ENCODE measurements around the gene MAFG. TPM values are rescaled to one million over a fixed set of nuclear protein-coding genes. Genes with fewer than 3 reads are reported as not detected.

The MAFG gene
- polyA plus RNA-seq, 4 donors: 9.8 to 15.4 (median 11.9) TPM

GRCh38 chr17:81871387-81872230 lies 55.9 kb downstream of the MAFG start:
- peak in 3 of 4 donors; percentile 68 to 79 (median 77) for DNase-seq (ENCODE audit: low read depth in 4 of 4, low spot score in 2 of 4)

- DNase-seq (ENCODE audit: low read depth in 4 of 4, low spot score in 2 of 4): no peak
Observed at GRCh38 chr17:81870981-81871386, 56.6 kb downstream of the MAFG start, which contains the start of gene ARHGDIA. TSS of gene ARHGDIA (minus strand) at chr17:81871337. CDS start at chr17:81869930, 1,407 bp downstream.

- DNase-seq (ENCODE audit: low read depth in 4 of 4, low spot score in 2 of 4): no peak
Observed at GRCh38 chr17:81870131-81870980, 57.2 kb downstream of the MAFG start.

- DNase-seq (ENCODE audit: low read depth in 4 of 4, low spot score in 2 of 4): no peak
Observed at GRCh38 chr17:81869221-81870130, 58.1 kb downstream of the MAFG start.

GRCh38 chr17:81868674-81869220 lies 58.8 kb downstream of the MAFG start:
- DNase-seq (ENCODE audit: low read depth in 4 of 4, low spot score in 2 of 4): no peak

Other genes with a start within 250 kb of the MAFG start
- gene ARL16, start 243.9 kb downstream of the MAFG start, polyA plus RNA-seq (ENCODE audit: insufficient read length in 4 of 4): 10 to 100 TPM; 37.0 to 54.7 (median 45.8) TPM
- 100 to 1,000 TPM in 2 of 4 donors, 10 to 100 TPM in 2; 79.9 to 124 (median 96.4) TPM for gene HGS, start 243.7 kb downstream of the MAFG start, polyA plus RNA-seq (ENCODE audit: insufficient read length in 4 of 4)
- gene MRPL12, start 224.4 kb downstream of the MAFG start, polyA plus RNA-seq (ENCODE audit: insufficient read length in 4 of 4): 10 to 100 TPM; 41.0 to 70.1 (median 51.4) TPM
- 10 to 100 TPM; 11.7 to 22.9 (median 20.5) TPM for gene SLC25A10, start 215.5 kb downstream of the MAFG start, polyA plus RNA-seq (ENCODE audit: insufficient read length in 4 of 4)
- gene GCGR, start 123.6 kb downstream of the MAFG start, polyA plus RNA-seq (ENCODE audit: insufficient read length in 4 of 4): 10 to 100 TPM in 2 of 4 donors, 1 to 10 TPM in 2; 8.6 to 18.5 (median 12.7) TPM
- gene MCRIP1, start 94.4 kb downstream of the MAFG start, polyA plus RNA-seq (ENCODE audit: insufficient read length in 4 of 4): 100 to 1,000 TPM in 2 of 4 donors, 10 to 100 TPM in 2; 69.8 to 134 (median 107) TPM
- gene PPP1R27, start 92.7 kb downstream of the MAFG start, polyA plus RNA-seq (ENCODE audit: insufficient read length in 4 of 4): under 1 TPM; 0.23 to 0.46 (median 0.37) TPM
- gene P4HB, start 67.2 kb downstream of the MAFG start, polyA plus RNA-seq (ENCODE audit: insufficient read length in 4 of 4): 100 to 1,000 TPM; 397 to 434 (median 411) TPM
- 100 to 1,000 TPM; 156 to 249 (median 195) TPM for gene ARHGDIA, start 56.4 kb downstream of the MAFG start, polyA plus RNA-seq (ENCODE audit: insufficient read length in 4 of 4)
- gene ALYREF, start 36.1 kb downstream of the MAFG start, polyA plus RNA-seq (ENCODE audit: insufficient read length in 4 of 4): 100 to 1,000 TPM in 1 of 4 donors, 10 to 100 TPM in 3; 66.6 to 107 (median 76.3) TPM
- 100 to 1,000 TPM in 2 of 4 donors, 10 to 100 TPM in 2; 72.2 to 130 (median 96.2) TPM for gene ANAPC11, start 36.0 kb downstream of the MAFG start, polyA plus RNA-seq (ENCODE audit: insufficient read length in 4 of 4)
- gene NPB, start 25.5 kb downstream of the MAFG start, polyA plus RNA-seq (ENCODE audit: insufficient read length in 4 of 4): 1 to 10 TPM in 1 of 4 donors, under 1 TPM in 3; 0.39 to 1.5 (median 0.52) TPM
- 10 to 100 TPM; 45.7 to 55.9 (median 49.5) TPM for gene PCYT2, start 16.3 kb downstream of the MAFG start, polyA plus RNA-seq (ENCODE audit: insufficient read length in 4 of 4)
- 10 to 100 TPM in 3 of 4 donors, 1 to 10 TPM in 1; 9.6 to 19.6 (median 14.7) TPM for gene SIRT7, start 9.6 kb downstream of the MAFG start, polyA plus RNA-seq (ENCODE audit: insufficient read length in 4 of 4)
- gene PYCR1, start 9.6 kb upstream of the MAFG start, polyA plus RNA-seq (ENCODE audit: insufficient read length in 4 of 4): 10 to 100 TPM; 27.6 to 38.1 (median 31.7) TPM
- under 1 TPM in 3 of 4 donors, not detected in 1; 0.14 to 0.33 (median 0.24) TPM for gene MYADML2, start 19.5 kb upstream of the MAFG start, polyA plus RNA-seq (ENCODE audit: insufficient read length in 4 of 4)
- 1 to 10 TPM; 2.1 to 3.2 (median 2.8) TPM for gene NOTUM, start 33.5 kb upstream of the MAFG start, polyA plus RNA-seq (ENCODE audit: insufficient read length in 4 of 4)
- gene ASPSCR1, start 49.9 kb upstream of the MAFG start, polyA plus RNA-seq (ENCODE audit: insufficient read length in 4 of 4): 10 to 100 TPM; 22.1 to 40.1 (median 35.8) TPM
- gene CENPX, start 95.1 kb upstream of the MAFG start, polyA plus RNA-seq (ENCODE audit: insufficient read length in 4 of 4): 10 to 100 TPM; 36.3 to 49.2 (median 45.1) TPM
- 10 to 100 TPM in 3 of 4 donors, 1 to 10 TPM in 1; 10.0 to 19.6 (median 17.1) TPM for gene LRRC45, start 95.6 kb upstream of the MAFG start, polyA plus RNA-seq (ENCODE audit: insufficient read length in 4 of 4)
- 10 to 100 TPM in 3 of 4 donors, 1 to 10 TPM in 1; 8.6 to 17.0 (median 14.9) TPM for gene RAC3, start 103.9 kb upstream of the MAFG start, polyA plus RNA-seq (ENCODE audit: insufficient read length in 4 of 4)
- 100 to 1,000 TPM in 1 of 4 donors, 10 to 100 TPM in 3; 79.6 to 138 (median 86.5) TPM for gene DCXR, start 110.0 kb upstream of the MAFG start, polyA plus RNA-seq (ENCODE audit: insufficient read length in 4 of 4)
- gene RFNG, start 124.1 kb upstream of the MAFG start, polyA plus RNA-seq (ENCODE audit: insufficient read length in 4 of 4): 10 to 100 TPM; 38.2 to 67.5 (median 52.2) TPM
- gene GPS1, start 124.2 kb upstream of the MAFG start, polyA plus RNA-seq (ENCODE audit: insufficient read length in 4 of 4): 100 to 1,000 TPM in 3 of 4 donors, 10 to 100 TPM in 1; 98.9 to 158 (median 137) TPM
- gene DUS1L, start 138.1 kb upstream of the MAFG start, polyA plus RNA-seq (ENCODE audit: insufficient read length in 4 of 4): 10 to 100 TPM; 67.0 to 99.5 (median 97.0) TPM
- 10 to 100 TPM; 29.5 to 65.2 (median 45.9) TPM for gene FASN, start 170.5 kb upstream of the MAFG start, polyA plus RNA-seq (ENCODE audit: insufficient read length in 4 of 4)

Data from left renal cortex interstitium (tissue), 4 donors.